Measurements from ENCODE around the gene TRIO.

Gene TRIO

DNA sequence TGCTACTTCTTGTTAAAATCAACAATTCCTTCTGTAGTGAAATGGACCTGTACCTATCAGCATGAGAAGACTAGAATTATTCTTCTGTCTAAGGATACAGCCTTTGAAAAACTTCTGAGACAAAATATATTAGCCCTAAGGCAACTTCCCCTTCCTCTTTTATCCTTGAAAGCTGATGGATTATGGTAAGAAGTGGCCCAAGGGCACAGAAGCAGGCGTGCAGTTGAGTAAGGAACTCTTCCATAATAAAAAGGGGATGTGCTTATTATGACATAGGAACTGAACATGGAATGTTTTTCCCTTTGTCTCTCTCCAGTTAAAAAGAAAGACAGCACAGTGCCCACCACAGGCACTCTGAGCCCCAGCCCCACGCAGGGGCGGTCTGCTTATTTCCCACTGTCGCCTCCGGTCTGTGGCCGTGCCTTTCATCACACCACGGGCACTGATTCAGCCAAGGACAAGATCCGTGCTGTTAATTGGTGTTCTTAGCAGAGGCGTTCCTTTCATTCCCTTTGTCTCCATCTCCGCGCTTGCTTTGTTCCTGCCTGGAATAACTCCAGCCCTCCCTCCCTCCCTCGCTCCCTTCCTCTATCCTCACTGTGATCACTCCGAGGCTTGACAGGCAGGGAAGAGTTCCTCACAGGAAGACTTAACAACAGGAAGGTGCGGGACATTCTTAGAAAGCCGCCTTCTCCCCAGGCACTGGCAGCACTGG is 302.6 kb downstream of the TRIO start:
- H3K4me3 Mint-ChIP-seq, result no peak overlapping the region
- ATAC-seq (replicated peaks), result no peak
- peak overlapping the region; percentile 37 for H3K27ac Mint-ChIP-seq
- peaks cover 7 to 8% of the 10 kb centered on the region in 2 donors for H3K4me1 Mint-ChIP-seq
- peaks cover 22 to 37% of the 10 kb centered on the region in 2 donors for H3K36me3 Mint-ChIP-seq
- no peak for DNase-seq
- H3K27me3 Mint-ChIP-seq, result no peaks in the 10 kb centered on the region
- no peaks in the 10 kb centered on the region for H3K9me3 Mint-ChIP-seq

DNA sequence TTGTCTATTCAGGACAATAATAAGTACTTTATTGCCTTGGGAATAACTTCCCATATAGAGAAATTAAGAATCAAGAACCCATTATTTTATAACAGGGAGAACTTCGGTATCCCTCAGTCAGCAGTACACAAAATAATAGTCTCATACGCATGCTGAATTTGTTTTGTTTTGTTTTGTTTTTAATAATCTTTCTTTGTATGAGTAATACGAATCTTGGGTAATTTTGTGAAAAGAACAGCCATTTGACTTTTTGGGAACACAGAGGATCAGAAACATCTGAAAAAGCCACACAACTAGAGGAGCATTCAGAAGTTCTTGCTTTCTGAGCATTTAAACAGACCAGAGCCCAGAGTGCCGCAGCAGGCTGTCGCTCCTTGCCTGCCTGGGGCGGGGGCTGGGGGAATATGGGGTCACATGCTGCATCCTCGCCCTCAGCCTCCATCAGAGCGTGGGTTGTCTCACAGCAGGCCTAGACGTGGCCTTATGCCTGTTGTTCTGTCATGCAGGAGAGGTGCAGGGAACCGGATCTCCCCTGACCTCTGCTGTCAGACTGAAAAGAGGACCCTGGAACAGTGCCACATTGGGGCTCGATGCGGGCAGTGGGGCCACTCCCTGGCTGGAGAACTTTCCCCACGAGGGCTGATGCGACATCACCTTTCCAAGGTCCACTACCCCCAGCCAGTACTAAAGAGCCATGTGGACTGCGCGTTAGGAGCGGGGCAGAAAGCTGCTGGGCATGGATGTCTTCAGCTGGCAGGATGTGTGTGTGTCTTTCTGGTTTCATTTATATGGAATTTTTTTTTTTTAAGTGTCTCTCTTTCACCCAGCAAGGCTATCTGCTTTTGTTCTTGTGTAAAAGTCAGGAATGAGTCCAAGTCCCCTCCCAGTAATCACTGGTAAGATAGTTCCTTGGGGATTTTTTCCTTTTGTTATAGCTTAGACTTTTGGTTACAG is 305.1 kb downstream of the TRIO start:
- DNase-seq (no peak), ATAC-seq (replicated peaks) (peak; percentile 4 to 69)
- H3K9me3 Mint-ChIP-seq, result no peaks in the 10 kb centered on the region
- peak overlapping the region; percentile 86 for H3K27ac Mint-ChIP-seq
- H3K27me3 Mint-ChIP-seq, result no peaks in the 10 kb centered on the region
- H3K4me1 Mint-ChIP-seq, result peaks cover 10 to 12% of the 10 kb centered on the region in 2 donors
- peaks cover 13 to 25% of the 10 kb centered on the region in 2 donors for H3K36me3 Mint-ChIP-seq
- no peak overlapping the region for H3K4me3 Mint-ChIP-seq

DNA sequence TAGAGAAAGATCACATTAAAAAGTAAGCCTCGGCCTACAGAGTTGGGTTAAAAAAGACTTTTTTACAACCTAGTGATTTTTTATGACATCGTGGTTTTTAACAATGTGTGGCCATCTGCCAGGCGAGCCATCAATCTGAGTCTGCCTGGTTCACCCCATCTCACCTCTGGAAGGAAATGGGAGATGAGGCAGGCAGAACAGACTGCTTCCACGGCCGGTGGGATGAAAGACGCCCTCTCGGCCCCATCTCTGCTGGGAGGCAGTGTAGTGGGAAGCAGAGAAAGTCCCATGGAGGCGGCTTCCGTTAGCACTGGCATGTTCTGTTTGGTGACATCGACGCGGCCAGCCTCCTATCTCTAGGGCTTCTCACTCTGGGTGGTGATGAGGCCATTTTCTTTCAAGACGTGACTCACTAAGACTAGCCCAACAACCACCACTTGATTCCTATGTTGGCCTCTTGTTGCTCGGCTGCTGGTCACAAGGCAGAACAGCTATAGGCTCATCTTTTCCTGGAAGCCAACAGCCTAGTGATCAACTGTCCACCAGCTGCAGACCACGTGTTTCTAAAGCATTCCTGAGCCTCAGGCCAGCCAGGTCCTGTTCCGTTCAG is 306.0 kb downstream of the TRIO start:
- no peak for DNase-seq
- H3K4me3 Mint-ChIP-seq, result no peak overlapping the region

DNA sequence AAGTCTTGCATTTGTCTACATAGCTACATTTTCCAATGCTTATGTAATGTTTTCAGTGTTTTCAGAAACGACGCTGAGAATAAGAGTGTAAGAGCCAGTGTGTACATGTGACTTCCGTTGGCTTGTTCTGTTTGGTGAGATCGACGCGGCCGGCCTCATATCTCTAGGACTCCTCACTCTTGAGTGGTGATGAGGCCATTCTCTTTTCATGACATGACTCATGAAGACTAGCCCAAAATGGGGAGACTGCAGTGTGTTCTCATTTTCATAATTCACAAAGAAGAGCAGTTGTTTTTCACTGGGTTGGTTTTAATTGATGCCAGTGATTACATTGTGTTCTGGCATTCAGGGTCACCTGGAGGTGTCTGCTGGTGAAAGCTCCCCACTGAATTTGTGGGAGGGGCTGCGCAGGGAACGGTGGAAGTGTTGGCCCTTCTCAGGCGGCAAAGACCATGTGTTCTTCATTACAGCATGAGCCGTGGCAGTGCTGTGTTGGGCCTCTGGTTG is 306.9 kb downstream of the TRIO start:
- no peak overlapping the region for H3K4me3 Mint-ChIP-seq
- H3K9me3 Mint-ChIP-seq, result no peaks in the 10 kb centered on the region
- peaks cover 10 to 12% of the 10 kb centered on the region in 2 donors for H3K4me1 Mint-ChIP-seq
- DNase-seq (no peak), ATAC-seq (replicated peaks) (no peak)
- H3K27ac Mint-ChIP-seq, result peak overlapping the region; percentile 47
- H3K36me3 Mint-ChIP-seq, result peaks cover 25 to 39% of the 10 kb centered on the region in 2 donors
- H3K27me3 Mint-ChIP-seq, result no peaks in the 10 kb centered on the region

More for the DNA sequence above, 306.0 kb downstream of the TRIO start:
- no peak for ATAC-seq (replicated peaks)
- H3K9me3 Mint-ChIP-seq, result no peaks in the 10 kb centered on the region
- peaks cover 17 to 33% of the 10 kb centered on the region in 2 donors for H3K36me3 Mint-ChIP-seq
- H3K4me1 Mint-ChIP-seq, result peaks cover 10 to 12% of the 10 kb centered on the region in 2 donors
- H3K27me3 Mint-ChIP-seq, result no peaks in the 10 kb centered on the region
- H3K27ac Mint-ChIP-seq, result no peak overlapping the region

DNA sequence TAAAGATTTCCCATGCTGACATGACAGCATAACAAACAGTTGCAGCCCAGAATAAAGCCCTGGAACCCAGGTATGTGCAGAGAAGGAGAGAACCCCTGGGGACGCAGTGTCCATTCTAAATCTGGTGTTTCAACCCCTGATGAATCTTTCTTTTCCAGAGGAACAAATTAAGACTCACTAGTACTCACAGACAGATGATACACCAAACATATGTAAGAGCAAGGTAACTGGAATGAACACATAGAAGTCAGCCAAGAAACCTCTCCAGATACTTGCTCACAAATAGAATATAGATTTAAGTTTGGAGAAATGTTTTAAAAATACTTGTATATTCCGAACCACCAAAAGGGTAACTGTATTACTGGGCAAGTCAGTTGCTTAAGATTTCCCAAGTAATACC is 307.6 kb downstream of the TRIO start:
- no peak overlapping the region for H3K4me3 Mint-ChIP-seq
- ATAC-seq (replicated peaks) (no peak), DNase-seq (no peak)
- H3K9me3 Mint-ChIP-seq, result no peaks in the 10 kb centered on the region
- no peak overlapping the region for H3K27ac Mint-ChIP-seq
- H3K4me1 Mint-ChIP-seq, result peaks cover 10 to 12% of the 10 kb centered on the region in 2 donors
- no peaks in the 10 kb centered on the region for H3K27me3 Mint-ChIP-seq
- peaks cover 27 to 43% of the 10 kb centered on the region in 2 donors for H3K36me3 Mint-ChIP-seq

DNA sequence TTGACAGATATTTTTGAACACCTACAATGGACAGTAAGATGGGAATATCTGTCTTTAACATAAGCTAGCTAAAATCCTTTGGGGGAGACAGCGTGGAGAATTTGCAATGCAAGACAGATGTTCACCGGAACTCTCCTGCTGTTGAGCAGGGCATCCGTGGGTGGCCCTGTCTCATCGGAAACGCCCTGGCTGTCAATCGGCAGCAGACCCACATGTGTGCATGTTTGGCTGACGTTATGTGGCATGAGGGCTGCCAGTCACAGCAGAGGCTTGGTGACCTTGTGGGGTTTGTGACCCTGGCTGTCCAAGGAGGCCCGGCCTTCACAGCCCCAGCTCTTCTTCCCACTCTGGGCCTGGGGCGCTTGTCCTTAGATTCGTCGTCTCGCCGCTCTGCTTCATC is 308.7 kb downstream of the TRIO start:
- Mint-ChIP-seq H3K9me3 (no peaks in the 10 kb centered on the region), H3K4me3 (no peak overlapping the region), H3K36me3 (peaks cover 27 to 48% of the 10 kb centered on the region in 2 donors), H3K27ac (peak overlapping the region; percentile 21), H3K4me1 (peaks cover 10 to 12% of the 10 kb centered on the region in 2 donors), H3K27me3 (no peaks in the 10 kb centered on the region)
- no peak for ATAC-seq (replicated peaks)
- DNase-seq, result no peak

DNA sequence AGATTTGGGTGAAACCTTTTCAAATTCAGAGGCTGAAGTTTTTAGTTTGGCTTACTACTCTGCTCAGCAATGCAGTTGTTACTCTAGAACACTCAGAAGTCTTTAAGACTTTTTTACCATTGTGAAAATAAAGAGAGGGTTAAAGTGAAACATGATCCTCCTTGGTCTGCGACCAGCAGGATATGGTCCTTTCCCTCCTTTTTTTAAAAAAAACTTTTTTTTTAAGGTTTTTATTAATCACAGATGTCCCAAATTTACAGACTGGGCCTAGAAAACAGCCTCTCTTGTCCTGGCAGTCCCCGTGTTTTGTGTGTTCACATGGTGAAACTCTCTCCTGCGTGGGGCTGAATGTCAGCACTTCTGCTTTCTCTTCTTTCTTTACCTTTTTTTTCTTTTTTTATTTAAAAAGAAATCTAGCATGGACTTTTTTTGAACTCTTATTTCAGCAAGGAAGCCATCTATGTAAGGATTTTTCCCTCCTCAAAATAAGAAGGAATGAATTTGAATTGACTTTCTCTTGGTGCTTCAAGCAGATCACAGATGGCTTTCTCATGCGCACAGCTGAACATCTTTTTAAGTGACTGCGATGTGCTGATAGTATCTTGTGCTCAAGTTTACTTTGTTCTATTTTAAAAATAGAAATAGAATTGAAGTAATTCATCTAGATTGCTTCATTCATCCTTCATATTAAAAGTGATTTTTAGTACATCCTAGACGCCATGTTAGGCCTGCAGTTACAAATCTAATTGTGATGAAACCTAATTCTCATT is 309.7 kb downstream of the TRIO start:
- H3K4me1 Mint-ChIP-seq, result peaks cover 10 to 11% of the 10 kb centered on the region in 2 donors
- H3K9me3 Mint-ChIP-seq, result no peaks in the 10 kb centered on the region
- no peak for ATAC-seq (replicated peaks)
- no peak overlapping the region for H3K4me3 Mint-ChIP-seq
- no peak for DNase-seq
- H3K27ac Mint-ChIP-seq, result no peak overlapping the region
- peaks cover 27 to 51% of the 10 kb centered on the region in 2 donors for H3K36me3 Mint-ChIP-seq
- H3K27me3 Mint-ChIP-seq, result no peaks in the 10 kb centered on the region

DNA sequence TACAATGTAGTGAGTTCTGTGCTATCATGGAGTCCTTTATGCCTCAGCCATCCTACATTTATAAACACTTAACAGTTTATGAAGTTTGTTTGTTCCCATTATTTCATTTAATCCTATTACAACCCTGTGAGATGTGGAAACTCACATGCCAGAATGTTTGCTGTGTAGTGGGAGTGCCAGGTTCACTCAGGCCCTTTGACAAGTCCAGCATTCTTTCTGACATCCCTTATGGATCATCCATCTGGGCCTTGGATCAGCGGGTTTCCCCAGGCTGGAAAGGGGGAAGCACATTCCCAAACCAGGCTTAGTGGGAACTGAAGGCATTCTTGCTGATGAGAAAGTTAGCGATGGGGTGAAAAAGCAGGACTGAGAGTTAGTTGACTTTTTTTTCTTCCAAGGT is 310.3 kb downstream of the TRIO start:
- Mint-ChIP-seq H3K36me3 (peaks cover 26 to 50% of the 10 kb centered on the region in 2 donors), H3K4me3 (no peak overlapping the region), H3K4me1 (peaks cover 5% of the 10 kb centered on the region in 2 donors), H3K27ac (no peak overlapping the region), H3K9me3 (no peaks in the 10 kb centered on the region), H3K27me3 (no peaks in the 10 kb centered on the region)
- no peak for ATAC-seq (replicated peaks)
- DNase-seq, result no peak

DNA sequence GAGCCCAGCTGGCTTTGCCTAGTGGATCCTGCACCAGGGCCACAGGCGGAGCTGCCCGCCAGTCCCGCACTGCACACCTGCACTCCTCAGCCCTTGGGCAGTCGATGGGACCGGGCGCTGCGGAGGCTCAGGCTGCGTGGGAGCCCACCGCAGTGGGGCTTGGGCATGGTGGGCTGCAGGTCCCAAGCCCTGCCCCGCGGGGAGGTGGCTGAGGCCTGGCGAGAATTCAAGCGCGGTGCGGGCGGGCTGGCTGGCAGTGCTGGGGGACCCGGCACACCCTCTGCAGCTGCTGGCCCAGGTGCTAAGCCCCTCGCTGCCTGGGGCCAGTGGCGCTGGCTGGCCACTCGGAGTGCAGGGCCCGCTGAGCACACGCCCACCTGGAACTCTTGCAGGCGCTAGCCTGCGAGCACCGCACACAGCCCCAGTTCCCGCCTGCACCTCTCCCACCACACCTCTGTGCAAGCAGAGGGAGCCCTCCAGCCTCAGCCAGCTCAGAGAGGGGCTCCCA is 312.7 kb downstream of the TRIO start:
- Mint-ChIP-seq H3K4me1 (peaks cover 5% of the 10 kb centered on the region in 2 donors), H3K27me3 (no peaks in the 10 kb centered on the region), H3K4me3 (no peak overlapping the region), H3K9me3 (no peaks in the 10 kb centered on the region), H3K27ac (no peak overlapping the region), H3K36me3 (peaks cover 22 to 48% of the 10 kb centered on the region in 2 donors)
- DNase-seq (no peak), ATAC-seq (replicated peaks) (no peak)

DNA sequence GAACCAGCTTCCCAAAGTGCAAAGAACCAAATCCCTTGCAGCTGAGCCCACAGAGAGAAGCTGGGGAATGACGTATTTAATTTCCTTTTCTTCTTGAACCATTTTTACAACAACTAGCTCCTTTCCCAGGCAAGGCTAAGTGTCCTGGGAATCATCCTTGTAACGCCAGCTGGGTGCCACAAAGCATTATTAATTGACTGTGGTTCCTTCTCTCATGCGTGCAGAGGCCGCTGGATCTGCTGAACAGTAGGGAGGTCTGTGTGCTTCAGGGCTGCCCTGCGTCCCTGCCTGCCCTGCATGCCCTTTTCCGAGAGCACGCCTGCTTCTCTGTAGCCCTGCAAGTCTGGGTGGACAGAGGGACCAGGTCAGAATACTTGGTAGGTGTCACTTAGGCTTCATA is 314.3 kb downstream of the TRIO start:
- ATAC-seq (replicated peaks), result no peak
- DNase-seq, result no peak
- no peaks in the 10 kb centered on the region for H3K4me1 Mint-ChIP-seq

DNA sequence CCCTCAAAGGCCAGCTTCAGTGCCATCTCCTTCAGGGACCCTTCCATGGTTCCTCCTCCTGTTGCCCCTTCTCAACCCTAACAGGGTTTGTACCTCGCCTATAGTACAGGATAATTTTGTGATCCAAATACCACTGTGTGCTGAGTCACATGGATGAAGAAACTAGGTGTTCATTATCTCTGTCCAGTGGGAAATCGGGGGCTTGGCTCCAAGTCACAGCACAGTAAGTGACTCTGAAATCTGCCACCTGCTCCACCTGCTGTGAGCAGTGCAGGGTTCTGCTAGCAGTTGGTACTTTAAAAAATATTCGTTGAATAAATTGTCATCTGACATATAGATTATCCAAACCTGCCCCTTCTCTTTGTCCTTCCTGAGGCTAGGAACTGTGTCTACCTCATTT is 315.3 kb downstream of the TRIO start:
- DNase-seq, result no peak
- Mint-ChIP-seq H3K4me1 (no peaks in the 10 kb centered on the region), H3K4me3 (no peak overlapping the region), H3K27me3 (no peaks in the 10 kb centered on the region), H3K36me3 (peaks cover 36 to 55% of the 10 kb centered on the region in 2 donors), H3K9me3 (no peaks in the 10 kb centered on the region), H3K27ac (peak overlapping the region; percentile 47)
- no peak for ATAC-seq (replicated peaks)

More for the DNA sequence above, 314.3 kb downstream of the TRIO start:
- Mint-ChIP-seq H3K27ac (no peak overlapping the region), H3K9me3 (no peaks in the 10 kb centered on the region), H3K36me3 (peaks cover 28 to 50% of the 10 kb centered on the region in 2 donors), H3K4me3 (no peak overlapping the region), H3K27me3 (no peaks in the 10 kb centered on the region)

DNA sequence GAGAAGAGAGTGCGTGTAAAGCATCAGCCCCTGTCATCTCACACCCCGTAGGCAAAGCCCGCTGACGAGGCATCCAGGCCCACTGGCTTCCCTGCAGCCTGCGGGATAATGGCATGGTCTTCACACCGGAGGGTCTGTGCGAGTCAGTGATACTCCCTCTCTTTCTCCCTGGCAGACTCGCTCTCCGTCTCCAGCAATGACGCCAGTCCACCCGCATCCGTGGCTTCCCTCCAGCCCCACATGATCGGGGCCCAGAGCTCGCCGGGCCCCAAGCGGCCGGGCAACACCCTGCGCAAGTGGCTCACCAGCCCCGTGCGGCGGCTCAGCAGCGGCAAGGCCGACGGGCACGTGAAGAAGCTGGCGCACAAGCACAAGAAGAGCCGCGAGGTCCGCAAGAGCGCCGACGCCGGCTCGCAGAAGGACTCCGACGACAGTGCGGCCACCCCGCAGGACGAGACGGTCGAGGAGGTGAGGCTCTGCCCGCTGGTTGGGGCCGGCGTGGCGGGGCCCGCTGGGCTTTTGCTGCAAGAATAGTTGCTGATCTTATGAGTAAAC is 317.8 kb downstream of the TRIO start:
- no peak for ATAC-seq (replicated peaks)
- no peaks in the 10 kb centered on the region for H3K27me3 Mint-ChIP-seq
- H3K36me3 Mint-ChIP-seq, result peaks cover 39 to 54% of the 10 kb centered on the region in 2 donors
- H3K9me3 Mint-ChIP-seq, result no peaks in the 10 kb centered on the region
- DNase-seq, result no peak
- H3K4me1 Mint-ChIP-seq, result no peaks in the 10 kb centered on the region
- peak overlapping the region; percentile 51 for H3K27ac Mint-ChIP-seq
- no peak overlapping the region for H3K4me3 Mint-ChIP-seq

DNA sequence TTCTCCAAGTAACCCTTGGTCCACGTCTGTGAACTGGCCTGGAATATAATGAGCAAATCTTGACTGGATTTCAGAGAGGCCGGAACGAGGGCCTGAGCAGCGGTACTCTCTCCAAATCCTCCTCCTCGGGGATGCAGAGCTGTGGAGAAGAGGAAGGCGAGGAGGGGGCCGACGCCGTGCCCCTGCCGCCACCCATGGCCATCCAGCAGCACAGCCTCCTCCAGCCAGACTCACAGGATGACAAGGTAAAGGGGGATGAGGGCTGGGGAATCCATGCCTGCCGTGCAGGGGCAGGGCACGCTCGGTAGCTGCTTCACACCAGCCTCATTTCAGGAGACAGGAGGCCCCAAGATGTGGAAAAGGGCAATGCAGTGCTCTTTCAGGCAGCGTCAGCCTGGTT is 319.5 kb downstream of the TRIO start:
- H3K4me1 Mint-ChIP-seq, result no peaks in the 10 kb centered on the region
- ATAC-seq (replicated peaks) (no peak), DNase-seq (no peak)
- peak overlapping the region; percentile 25 for H3K27ac Mint-ChIP-seq
- H3K4me3 Mint-ChIP-seq, result no peak overlapping the region
- H3K36me3 Mint-ChIP-seq, result peaks cover 45 to 55% of the 10 kb centered on the region in 2 donors
- no peaks in the 10 kb centered on the region for H3K9me3 Mint-ChIP-seq
- H3K27me3 Mint-ChIP-seq, result no peaks in the 10 kb centered on the region

Measured in stimulated activated naive B cell treated with anti-CD40 and anti-IgM and Interleukin-4, amounts not matched to agents 10 μg/mL and 1 μg/mL and 100 μg/mL, for 72 hours (primary cell).